A673 (cell line): ENCODE results near the gene ZNF155.

Source experiments
- CTCF ChIP-seq: fragments of 300-800, 200-600 bp; sonication (generic); conservative IDR thresholded peaks from 2 replicates; pipeline ENCODE4 v1.5.1; 2017; ENCODE audit warnings: low read depth, mild to moderate bottlenecking, antibody characterized with exemption, low read length, moderate library complexity, mixed read lengths
- EZH2 ChIP-seq: fragments of 200-600 bp; sonication (generic); IDR thresholded peaks from 2 replicates; pipeline ENCODE4 v1.6.1; 2017; ENCODE audit warnings: borderline replicate concordance, low read depth, mild to moderate bottlenecking, mixed read lengths, antibody characterized with exemption, low read length; ENCODE audit not compliant: poor library complexity, severe bottlenecking

DNA sequence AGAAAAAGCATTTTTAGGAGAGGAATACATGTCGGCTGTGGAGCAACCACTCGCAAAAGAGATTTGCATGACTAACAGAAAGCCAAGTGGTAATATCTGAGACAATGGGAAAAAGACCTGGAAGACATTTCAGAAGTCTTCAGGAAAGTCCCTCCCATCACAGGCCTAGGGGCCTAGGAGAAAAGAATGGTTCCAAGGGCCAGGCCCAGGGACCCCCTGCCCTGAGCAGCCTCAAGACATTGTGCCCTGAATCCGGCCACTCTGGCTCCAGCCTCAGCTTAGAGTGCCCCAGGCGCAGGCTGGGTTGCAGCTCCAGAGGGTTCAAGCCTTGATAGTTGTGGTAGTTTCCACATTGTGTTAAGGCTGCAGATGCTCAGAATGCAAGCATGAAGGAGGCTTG lies 23.6 kb upstream of the ZNF155 start:
- TF ChIP-seq CTCF (no peak), EZH2 (no peak)
